ENCODE data around the gene CGGBP1. TPM values are rescaled to one million over a fixed set of nuclear protein-coding genes. Genes with fewer than 3 reads are reported as not detected.

The CGGBP1 gene
- total and polyA plus RNA-seq, 2 donors (not counting 1 experiment from before 2014, with no cell fraction given) = 57.3 to 121 TPM

DNA sequence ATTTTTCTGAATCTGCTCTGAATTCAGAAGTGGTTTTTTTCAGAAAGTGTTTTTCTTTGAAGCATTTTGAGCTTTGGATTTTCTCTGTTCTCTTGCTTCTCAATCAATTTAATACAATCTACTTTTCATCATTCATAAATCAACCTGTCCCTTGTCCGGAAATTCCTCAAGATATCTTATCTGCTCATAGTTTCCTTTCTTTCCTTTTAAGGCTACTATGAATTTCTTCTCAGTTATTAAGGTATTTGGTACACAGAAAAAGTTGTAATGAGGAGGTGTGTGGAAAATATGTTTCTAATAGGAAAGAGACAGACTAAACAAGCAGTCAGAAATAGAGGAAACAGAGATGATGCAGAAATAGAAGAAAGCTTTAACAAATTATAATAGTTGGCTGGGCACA is 14.4 kb downstream of the CGGBP1 start:
- no peaks in the 10 kb centered on the region for H4K20me1 ChIP-seq (ENCODE audit: control insufficient read depth, insufficient read depth, low read length, poor library complexity, severe bottlenecking)
- no peak overlapping the region for H3K4me2 ChIP-seq (replicated peaks; ENCODE audit: low read depth, low read length, poor library complexity, severe bottlenecking)
- Mint-ChIP-seq H3K9me3 (ENCODE audit: insufficient read depth) (no peaks in the 10 kb centered on the region), H3K27me3 (no peaks in the 10 kb centered on the region), H3K27ac (no peak overlapping the region), H3K4me1 (peaks cover 2% of the 10 kb centered on the region), H3K4me3 (no peak overlapping the region)
- no peaks in the 10 kb centered on the region for H3K36me3 ChIP-seq (replicated peaks in 1 of 2; ENCODE audit: control extremely low read depth in 1 of 2, control insufficient read depth in 1 of 2, extremely low read depth in 1 of 2, insufficient read depth in 2 of 2, low read length in 1 of 2)
- H3K79me2 ChIP-seq (ENCODE audit: control insufficient read depth, insufficient read depth, low read length) = no peaks in the 10 kb centered on the region
- TF ChIP-seq EZH2 (IDR thresholded peaks at IDR 0.05; ENCODE audit: borderline replicate concordance, insufficient read depth, low read depth, low read length, poor library complexity, severe bottlenecking) = no peak
- TF ChIP-seq, protein P1, sequence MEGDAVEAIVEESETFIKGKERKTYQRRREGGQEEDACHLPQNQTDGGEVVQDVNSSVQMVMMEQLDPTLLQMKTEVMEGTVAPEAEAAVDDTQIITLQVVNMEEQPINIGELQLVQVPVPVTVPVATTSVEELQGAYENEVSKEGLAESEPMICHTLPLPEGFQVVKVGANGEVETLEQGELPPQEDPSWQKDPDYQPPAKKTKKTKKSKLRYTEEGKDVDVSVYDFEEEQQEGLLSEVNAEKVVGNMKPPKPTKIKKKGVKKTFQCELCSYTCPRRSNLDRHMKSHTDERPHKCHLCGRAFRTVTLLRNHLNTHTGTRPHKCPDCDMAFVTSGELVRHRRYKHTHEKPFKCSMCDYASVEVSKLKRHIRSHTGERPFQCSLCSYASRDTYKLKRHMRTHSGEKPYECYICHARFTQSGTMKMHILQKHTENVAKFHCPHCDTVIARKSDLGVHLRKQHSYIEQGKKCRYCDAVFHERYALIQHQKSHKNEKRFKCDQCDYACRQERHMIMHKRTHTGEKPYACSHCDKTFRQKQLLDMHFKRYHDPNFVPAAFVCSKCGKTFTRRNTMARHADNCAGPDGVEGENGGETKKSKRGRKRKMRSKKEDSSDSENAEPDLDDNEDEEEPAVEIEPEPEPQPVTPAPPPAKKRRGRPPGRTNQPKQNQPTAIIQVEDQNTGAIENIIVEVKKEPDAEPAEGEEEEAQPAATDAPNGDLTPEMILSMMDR (IDR thresholded peaks at IDR 0.05) = no peak
- H3K9ac ChIP-seq (ENCODE audit: low read length) = no peak overlapping the region
- H3K27ac ChIP-seq (ENCODE audit: low read length in 2 of 2) = no peak overlapping the region
- H3K27me3 ChIP-seq (replicated peaks in 1 of 4; ENCODE audit: control extremely low read depth in 1 of 4, control insufficient read depth in 3 of 4, insufficient read depth in 4 of 4, low read length in 3 of 4) = no peaks in the 10 kb centered on the region
- H3K4me3 ChIP-seq (ENCODE audit: control extremely low read depth in 1 of 5, extremely low read depth in 1 of 5, insufficient read depth in 1 of 5, low read depth in 2 of 5, low read length in 4 of 5) = no peak overlapping the region
- no peaks in the 10 kb centered on the region for H3K9me3 ChIP-seq (ENCODE audit: control extremely low read depth in 1 of 3, control insufficient read depth in 2 of 3, insufficient read depth in 1 of 3, low read length in 2 of 3)
- intact Hi-C loops (cut with micrococcal nuclease) = no loop called here
- no CpG with 5 or more reads among the region's 1 CpG for WGBS (ENCODE audit: insufficient coverage)
- no peak for DNase-seq
- ChIA-PET CTCF (no interaction called here), POLR2A (interaction anchor here (0.6 kb wide), 1 partner anchor 37 kb away, joined by 3 read pairs; no protein-coding TSS in a partner anchor)
- ATAC-seq (ENCODE audit: low read depth) = no peak
- no peak overlapping the region for H2AFZ ChIP-seq (ENCODE audit: insufficient read depth, low read depth, low read length, poor library complexity, severe bottlenecking)
- H3K4me1 ChIP-seq (ENCODE audit: control insufficient read depth in 2 of 2, insufficient read depth in 2 of 2, low read length in 2 of 2) = no peaks in the 10 kb centered on the region

DNA sequence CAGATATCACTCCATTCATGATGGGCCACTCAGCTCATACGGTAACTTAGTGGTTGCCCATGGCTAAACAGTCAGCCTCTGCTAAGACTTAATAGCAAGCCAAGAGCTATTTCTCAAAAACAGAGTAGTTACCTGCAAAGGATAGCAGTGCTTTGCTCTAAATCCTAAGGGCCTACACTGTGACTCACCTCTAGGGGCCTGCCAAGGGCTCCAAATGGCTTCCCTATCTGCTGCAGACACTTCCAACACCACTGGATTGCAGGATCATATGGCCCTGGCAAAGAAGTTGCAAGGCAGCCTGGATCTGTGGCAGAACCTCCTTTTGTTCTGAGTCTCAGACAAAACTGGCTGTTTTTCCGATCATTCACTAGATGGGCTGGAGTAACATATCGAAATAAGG is 17.8 kb downstream of the CGGBP1 start:
- H3K9me3 ChIP-seq (ENCODE audit: control extremely low read depth in 1 of 3, control insufficient read depth in 2 of 3, insufficient read depth in 1 of 3, low read length in 2 of 3) = no peaks in the 10 kb centered on the region
- no peaks in the 10 kb centered on the region for H3K27me3 Mint-ChIP-seq
- WGBS (ENCODE audit: insufficient coverage) = 93% methylated on average over 3 of the region's 3 CpGs
- no peaks in the 10 kb centered on the region for H3K36me3 ChIP-seq (replicated peaks in 1 of 2; ENCODE audit: control extremely low read depth in 1 of 2, control insufficient read depth in 1 of 2, extremely low read depth in 1 of 2, insufficient read depth in 2 of 2, low read length in 1 of 2)
- H3K4me1 ChIP-seq (ENCODE audit: control insufficient read depth in 2 of 2, insufficient read depth in 2 of 2, low read length in 2 of 2) = no peaks in the 10 kb centered on the region
- H3K9me3 Mint-ChIP-seq (ENCODE audit: insufficient read depth) = no peaks in the 10 kb centered on the region
- no peak overlapping the region for H3K4me2 ChIP-seq (replicated peaks; ENCODE audit: low read depth, low read length, poor library complexity, severe bottlenecking)
- POLR2A ChIA-PET = no interaction called here
- no peak overlapping the region for H3K27ac ChIP-seq (ENCODE audit: low read length in 2 of 2)
- ATAC-seq (ENCODE audit: low read depth) = no peak
- H4K20me1 ChIP-seq (ENCODE audit: control insufficient read depth, insufficient read depth, low read length, poor library complexity, severe bottlenecking) = no peaks in the 10 kb centered on the region
- H3K4me1 Mint-ChIP-seq = no peaks in the 10 kb centered on the region
- no peak overlapping the region for H3K4me3 ChIP-seq (ENCODE audit: control extremely low read depth in 1 of 5, extremely low read depth in 1 of 5, insufficient read depth in 1 of 5, low read depth in 2 of 5, low read length in 4 of 5)
- no peak overlapping the region for H3K9ac ChIP-seq (ENCODE audit: low read length)
- H3K79me2 ChIP-seq (ENCODE audit: control insufficient read depth, insufficient read depth, low read length) = no peaks in the 10 kb centered on the region
- no peak overlapping the region for H3K4me3 Mint-ChIP-seq
- no peak for DNase-seq
- TF ChIP-seq, protein P1 (IDR thresholded peaks at IDR 0.05) = no peak
- TF ChIP-seq EZH2 (IDR thresholded peaks at IDR 0.05; ENCODE audit: borderline replicate concordance, insufficient read depth, low read depth, low read length, poor library complexity, severe bottlenecking) = no peak
- no peaks in the 10 kb centered on the region for H3K27me3 ChIP-seq (replicated peaks in 1 of 4; ENCODE audit: control extremely low read depth in 1 of 4, control insufficient read depth in 3 of 4, insufficient read depth in 4 of 4, low read length in 3 of 4)
- H2AFZ ChIP-seq (ENCODE audit: insufficient read depth, low read depth, low read length, poor library complexity, severe bottlenecking) = no peak overlapping the region
- intact Hi-C loops (cut with micrococcal nuclease) = no loop called here
- CTCF ChIA-PET = no interaction called here
- H3K27ac Mint-ChIP-seq = no peak overlapping the region
